Spleen (tissue), 11 donors: ENCODE results near the gene EIF5B. TPM values are rescaled to one million over a fixed set of nuclear protein-coding genes. Genes with fewer than 3 reads are reported as not detected.

Experiments
- DNase-seq: peaks from one replicate; pipeline ENCODE4 v3.0.0-alpha.2; 2020
- H3K27ac ChIP-seq, 8 donors: fragments of 200-600 bp; sonication (generic) in 7 of 8; 1 replicate in 4 of 8; 2 replicates in 4 of 8; pipeline versions ENCODE4 v1.5.0 to v1.8.0; 2016 to 2021; ENCODE audit warnings: inconsistent platforms in 4 of 8, mild to moderate bottlenecking in 4 of 8, moderate library complexity in 1 of 8
- H3K27me3 ChIP-seq, 7 donors: fragments of 200-600 bp; sonication (generic) in 6 of 7; replicated peaks in 1 of 7; 1 replicate in 4 of 7; 2 replicates in 3 of 7; pipeline versions ENCODE4 v1.5.0 to v1.8.0; 2016 to 2021; ENCODE audit warnings: inconsistent platforms in 3 of 7, mild to moderate bottlenecking in 1 of 7
- H3K36me3 ChIP-seq, 6 donors: fragments of 200-600 bp; sonication (generic) in 5 of 6; 1 replicate in 4 of 6; 2 replicates in 2 of 6; pipeline versions ENCODE4 v1.5.0 to v1.8.0; 2016 to 2021; ENCODE audit warnings: inconsistent platforms in 2 of 6
- H3K4me1 ChIP-seq, 6 donors: fragments of 200-600 bp; sonication (generic) in 5 of 6; 1 replicate in 3 of 6; 2 replicates in 3 of 6; pipeline versions ENCODE4 v1.5.0 to v1.8.0; 2016 to 2021; ENCODE audit warnings: inconsistent platforms in 3 of 6
- H3K4me3 ChIP-seq, 8 donors: fragments of 200-600 bp; sonication (generic) in 7 of 8; 1 replicate in 4 of 8; 2 replicates in 4 of 8; pipeline versions ENCODE4 v1.5.0 to v1.8.0; 2016 to 2021; ENCODE audit warnings: inconsistent platforms in 4 of 8, mild to moderate bottlenecking in 4 of 8, moderate library complexity in 2 of 8
- H3K9me3 ChIP-seq, 8 donors: fragments of 200-600 bp; sonication (generic) in 7 of 8; 1 replicate in 4 of 8; 2 replicates in 4 of 8; pipeline versions ENCODE4 v1.5.0 to v1.8.0; 2016 to 2021; ENCODE audit warnings: inconsistent platforms in 4 of 8
- POLR2A ChIP-seq, 3 donors: fragments of 450-650 bp; IDR thresholded peaks; one replicate each; pipeline ENCODE4 v1.5.1; 2017; ENCODE audit warnings: antibody characterized with exemption in 3 of 3, mild to moderate bottlenecking in 1 of 3
- POLR2AphosphoS5 ChIP-seq, 3 donors: sonication (generic); formaldehyde crosslinking; IDR thresholded peaks; one replicate each; pipeline ENCODE4 v1.5.1; 2017; ENCODE audit warnings: antibody characterized with exemption in 3 of 3
- WGBS, 5 donors: extraction: QIAGEN DNeasy Blood & Tissue Kit in 3 of 5; methylation state at CpG; one replicate each; pipeline versions ENCODE4 v1.1.5 to v1.1.7; 2013 to 2018; 5-methylcytosine and 5-hydroxymethylcytosine counted together
- intact Hi-C: fragments of 100-400 bp; cut with DNase I; formaldehyde crosslinking; loops from one replicate; pipeline ENCODE4 v1.15.0; 2023; ENCODE audit warnings: low total_unique reads
- polyA plus RNA-seq, 3 donors: library from polyadenylated mRNA; stranded (reverse); fragments of 200-250 nt; gene quantifications; one replicate each; pipeline ENCODE4 v1.2.1, GENCODE V29; 2013
- total RNA-seq, 7 donors: library from RNA; depleted of rRNA in 3 of 7; stranded (reverse); fragments of >200 nt in 3 of 7; fragmentation: NEBNext Ultra II Directional in 4 of 7; extraction: Animal tissue kit (Norgen Biotek cat#: 25700) in 4 of 7; gene quantifications; one replicate each; pipeline versions ENCODE4 v1.1.0 to v1.2.1, GENCODE V29; 2016 to 2021
- TF ChIP-seq, protein P1 (sequence below), 11 experiments: fragments of 200-600 bp in 7 of 11; fragments of 450-650 bp in 4 of 11; sonication (generic) in 4 of 11; IDR thresholded peaks in 8 of 11; conservative IDR thresholded peaks in 3 of 11; 1 replicate in 7 of 11; 2 replicates in 4 of 11; pipeline versions ENCODE4 v1.4.0 to v1.8.0; 2016 to 2021; ENCODE audit warnings: antibody characterized with exemption in 11 of 11, inconsistent platforms in 4 of 11, mild to moderate bottlenecking in 1 of 11
- donor health status: healthy with polysubstance abuse.
- donor health status: DM: no; HTN: no; CAD: no; lungs with moderate emphysema.
- donor health status: DM: no; HTN: no; CAD: no.
- donor health status: Bipolar disorder and iron deficiency.
- donor health status: healthy.
- donor health status: DM: no; HTN: no; CAD: no.
- donor health status: DM: yes; HTN: yes; CAD: no.

EIF5B gene
- total and polyA plus RNA-seq, 10 donors: 14.6 to 49.5 (median 31.6) TPM

DNA sequence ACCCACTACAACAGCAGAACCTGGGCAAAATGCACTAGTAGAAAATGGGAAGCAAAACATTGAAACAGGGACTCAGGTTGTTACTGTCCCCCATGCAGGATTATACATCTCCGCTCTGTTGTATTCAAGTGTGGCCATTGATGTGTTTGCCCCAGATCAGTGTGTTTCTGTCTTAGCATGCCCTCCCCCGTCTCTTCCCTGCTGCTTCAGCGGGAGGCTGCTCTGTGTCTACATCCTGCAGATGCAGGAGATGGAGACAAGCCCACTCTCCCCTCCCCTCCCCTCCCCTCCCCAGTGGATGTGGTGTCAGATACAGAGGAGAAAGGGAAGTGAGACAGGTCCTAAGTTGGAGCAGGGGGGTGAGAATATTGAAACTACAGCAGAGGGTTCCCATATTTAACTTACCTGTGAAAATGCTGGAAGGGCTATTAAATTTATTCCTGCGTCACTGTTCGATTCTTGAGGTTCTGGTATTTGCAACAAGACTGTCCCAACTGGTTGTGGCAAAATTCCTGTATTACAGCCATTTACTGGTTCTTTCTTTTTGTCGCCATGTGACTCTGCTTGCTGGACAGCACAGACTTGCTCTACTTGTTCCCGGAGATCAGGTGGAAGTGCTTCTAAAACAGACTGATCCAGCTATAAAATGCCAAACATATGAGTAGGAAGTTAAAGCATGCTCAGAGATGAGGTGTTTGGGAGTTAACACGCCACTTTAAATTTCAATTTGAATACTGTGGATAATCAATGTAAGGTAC, 67.0 kb downstream of the EIF5B start:
- Histone ChIP-seq H3K27ac (no peak overlapping the region), H3K4me3 (no peak overlapping the region), H3K36me3 (peaks cover 2 to 100% (median 78%) of the 10 kb centered on the region in 6 donors), H3K9me3 (no peaks in the 10 kb centered on the region), H3K27me3 (no peaks in the 10 kb centered on the region), H3K4me1 (no peaks in the 10 kb centered on the region)
- intact Hi-C loops: no loop called here
- TF ChIP-seq, protein P1, sequence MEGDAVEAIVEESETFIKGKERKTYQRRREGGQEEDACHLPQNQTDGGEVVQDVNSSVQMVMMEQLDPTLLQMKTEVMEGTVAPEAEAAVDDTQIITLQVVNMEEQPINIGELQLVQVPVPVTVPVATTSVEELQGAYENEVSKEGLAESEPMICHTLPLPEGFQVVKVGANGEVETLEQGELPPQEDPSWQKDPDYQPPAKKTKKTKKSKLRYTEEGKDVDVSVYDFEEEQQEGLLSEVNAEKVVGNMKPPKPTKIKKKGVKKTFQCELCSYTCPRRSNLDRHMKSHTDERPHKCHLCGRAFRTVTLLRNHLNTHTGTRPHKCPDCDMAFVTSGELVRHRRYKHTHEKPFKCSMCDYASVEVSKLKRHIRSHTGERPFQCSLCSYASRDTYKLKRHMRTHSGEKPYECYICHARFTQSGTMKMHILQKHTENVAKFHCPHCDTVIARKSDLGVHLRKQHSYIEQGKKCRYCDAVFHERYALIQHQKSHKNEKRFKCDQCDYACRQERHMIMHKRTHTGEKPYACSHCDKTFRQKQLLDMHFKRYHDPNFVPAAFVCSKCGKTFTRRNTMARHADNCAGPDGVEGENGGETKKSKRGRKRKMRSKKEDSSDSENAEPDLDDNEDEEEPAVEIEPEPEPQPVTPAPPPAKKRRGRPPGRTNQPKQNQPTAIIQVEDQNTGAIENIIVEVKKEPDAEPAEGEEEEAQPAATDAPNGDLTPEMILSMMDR (IDR thresholded peaks at IDR 0.05 in 8 of 11, conservative IDR thresholded peaks at IDR 0.05 in 3 of 11): no peak
- TF ChIP-seq POLR2AphosphoS5 (IDR thresholded peaks at IDR 0.05) (no peak), POLR2A (IDR thresholded peaks at IDR 0.05) (no peak)
- DNase-seq: no peak
- 84 to 96% (median 90%) methylated on average over 8 of the region's 8 CpGs for WGBS, 5 donors

DNA sequence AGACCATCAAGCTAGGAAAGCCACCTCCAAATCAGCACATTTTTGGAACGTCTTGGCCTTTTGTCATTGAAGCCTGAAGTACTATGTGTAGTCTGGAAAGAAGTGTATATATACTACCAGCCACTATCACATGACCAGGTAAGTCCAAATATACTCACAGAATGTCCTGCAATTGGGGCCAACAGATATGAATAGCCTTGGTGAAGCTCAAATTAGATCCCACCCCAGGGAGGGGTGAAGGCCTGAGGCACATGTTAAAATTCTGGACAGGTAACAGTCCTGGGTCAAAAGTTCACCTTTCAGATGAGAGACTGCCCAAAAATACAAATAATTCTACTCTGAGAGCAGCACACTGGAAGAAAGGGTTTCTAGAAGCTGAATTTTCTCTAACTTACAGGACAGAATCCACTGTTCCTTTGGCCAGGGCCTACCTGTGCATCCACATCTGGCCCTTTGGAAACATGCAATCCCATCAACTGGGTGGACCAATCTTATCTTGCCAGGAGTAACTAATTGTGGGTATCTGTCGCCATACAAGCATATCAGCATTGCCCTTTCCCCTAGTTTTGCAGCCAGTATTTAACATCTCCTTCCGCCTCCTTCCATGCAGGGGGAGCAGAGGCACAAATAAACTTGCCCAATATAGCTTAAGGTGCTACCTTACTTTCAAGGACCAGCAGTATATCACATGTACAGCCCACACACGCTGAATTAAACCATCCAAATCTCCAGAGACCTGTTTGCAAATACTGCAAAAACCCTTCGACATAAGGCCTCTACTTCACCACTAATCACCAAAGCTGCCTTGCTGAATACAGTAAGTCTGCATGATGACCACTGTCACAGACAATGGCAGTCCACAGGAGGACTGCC, 67.8 kb downstream of the EIF5B start:
- Histone ChIP-seq H3K27ac (no peak overlapping the region), H3K27me3 (no peaks in the 10 kb centered on the region), H3K36me3 (peaks cover 2 to 100% (median 74%) of the 10 kb centered on the region in 6 donors), H3K4me1 (no peaks in the 10 kb centered on the region), H3K4me3 (no peak overlapping the region), H3K9me3 (no peaks in the 10 kb centered on the region)
- DNase-seq: no peak
- TF ChIP-seq POLR2A (IDR thresholded peaks at IDR 0.05) (no peak), POLR2AphosphoS5 (IDR thresholded peaks at IDR 0.05) (no peak)
- TF ChIP-seq, protein P1 (IDR thresholded peaks at IDR 0.05 in 8 of 11, conservative IDR thresholded peaks at IDR 0.05 in 3 of 11): no peak
- WGBS, 5 donors: 89 to 94% (median 90%) methylated on average over 5 of the region's 5 CpGs
- intact Hi-C loops: no loop called here

DNA sequence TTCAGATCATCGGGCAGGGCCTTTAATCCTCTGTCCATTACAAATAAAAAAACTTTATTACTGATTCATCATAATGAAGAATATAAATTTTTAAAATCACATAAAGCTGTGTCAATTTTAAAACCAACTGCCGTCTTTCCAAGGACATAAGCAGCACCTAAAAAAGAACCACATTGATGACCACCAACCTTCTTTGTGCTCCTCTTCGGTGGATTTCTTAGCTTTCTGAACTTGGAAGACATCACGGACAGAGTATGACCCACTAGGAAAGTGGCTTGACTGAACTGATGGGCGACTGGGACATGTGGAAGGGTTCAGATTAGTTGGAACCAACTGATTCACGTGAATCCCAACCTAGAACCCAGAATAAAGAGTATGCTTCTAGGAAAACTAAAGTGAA, 68.9 kb downstream of the EIF5B start:
- TF ChIP-seq POLR2AphosphoS5 (IDR thresholded peaks at IDR 0.05): no peak
- TF ChIP-seq, protein P1 (IDR thresholded peaks at IDR 0.05 in 8 of 11, conservative IDR thresholded peaks at IDR 0.05 in 3 of 11): no peak
- no peak for TF ChIP-seq POLR2A (IDR thresholded peaks at IDR 0.05)
- Histone ChIP-seq H3K4me1 (no peaks in the 10 kb centered on the region), H3K27ac (no peak overlapping the region), H3K27me3 (no peaks in the 10 kb centered on the region), H3K9me3 (no peaks in the 10 kb centered on the region), H3K36me3 (peaks cover 2 to 100% (median 75%) of the 10 kb centered on the region in 6 donors), H3K4me3 (no peak overlapping the region)
- no peak for DNase-seq
- intact Hi-C loops: no loop called here
- WGBS, 5 donors: 94 to 96% (median 95%) methylated on average over 6 of the region's 6 CpGs

DNA sequence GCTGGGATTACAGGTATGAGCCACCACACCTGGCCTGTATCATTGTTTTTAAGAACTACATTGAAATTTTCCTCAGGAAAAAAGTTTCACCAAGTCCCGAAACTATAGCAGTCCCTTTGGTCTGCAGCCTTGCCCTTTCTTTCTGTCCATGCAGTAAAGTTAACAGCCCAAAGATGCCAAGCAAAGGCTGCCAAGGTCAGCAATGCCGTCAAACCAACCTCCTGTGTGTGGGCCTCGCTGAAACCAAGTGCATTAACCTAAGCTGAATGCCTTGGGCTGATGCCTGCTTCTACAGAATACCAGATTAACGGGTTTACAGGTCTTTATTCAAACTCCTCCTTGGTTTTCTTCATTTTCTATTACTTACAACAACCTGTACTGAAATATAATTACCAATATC, 73.1 kb downstream of the EIF5B start:
- Histone ChIP-seq H3K27ac (no peak overlapping the region), H3K4me3 (no peak overlapping the region), H3K4me1 (no peaks in the 10 kb centered on the region), H3K9me3 (no peaks in the 10 kb centered on the region), H3K36me3 (peaks cover 0 to 99% (median 61%) of the 10 kb centered on the region in 6 donors), H3K27me3 (no peaks in the 10 kb centered on the region)
- no peak for TF ChIP-seq POLR2A (IDR thresholded peaks at IDR 0.05)
- TF ChIP-seq POLR2AphosphoS5 (IDR thresholded peaks at IDR 0.05): no peak
- TF ChIP-seq, protein P1 (IDR thresholded peaks at IDR 0.05 in 8 of 11, conservative IDR thresholded peaks at IDR 0.05 in 3 of 11): no peak
- intact Hi-C loops: no loop called here
- no peak for DNase-seq
- WGBS, 5 donors: 94 to 98% (median 97%) methylated on average over 4 of the region's 4 CpGs
